DMS79 treated with DMSO at 0.1 percent for 48 hours (cell line): ENCODE results near the gene MICALL2.
A peak's percentile ranks its signal among the peaks of the same experiment; 100 is the strongest.

Experiments used
- DNase-seq: peaks from one replicate; lab custom pipeline; 2025; lab: John Stamatoyannopoulos, UW

Gene MICALL2

GRCh38 chr7:1415389-1415990, 43.8 kb downstream of the MICALL2 start:
- DNase-seq = no peak

- no peak for DNase-seq
Observed at GRCh38 chr7:1413936-1414639, 45.2 kb downstream of the MICALL2 start.

- peak; percentile 76 for DNase-seq
Observed at GRCh38 chr7:1412322-1413261, 46.7 kb downstream of the MICALL2 start.

DNA sequence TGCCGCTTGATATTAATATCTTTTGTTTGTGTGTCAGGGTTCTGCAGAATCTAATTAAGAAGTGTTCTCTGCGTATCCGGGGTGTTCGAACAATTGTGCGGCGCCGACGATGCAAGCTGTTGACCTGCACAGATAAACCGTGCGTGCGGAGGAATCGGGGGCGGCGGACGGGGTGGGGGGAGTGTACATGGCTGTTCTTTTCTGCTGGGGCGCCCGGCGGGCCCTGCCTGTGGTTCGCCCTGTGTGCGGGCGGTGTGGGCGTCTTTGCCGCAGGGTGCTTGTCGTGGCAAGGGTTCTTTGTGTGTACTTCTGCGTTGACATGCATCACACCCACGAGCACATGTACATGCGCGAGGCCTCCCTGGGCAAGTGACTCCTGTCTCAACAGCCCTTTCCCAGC, 47.9 kb downstream of the MICALL2 start:
- DNase-seq = no peak

GRCh38 chr7:1410992-1411391, 48.3 kb downstream of the MICALL2 start:
- DNase-seq = no peak

DNA sequence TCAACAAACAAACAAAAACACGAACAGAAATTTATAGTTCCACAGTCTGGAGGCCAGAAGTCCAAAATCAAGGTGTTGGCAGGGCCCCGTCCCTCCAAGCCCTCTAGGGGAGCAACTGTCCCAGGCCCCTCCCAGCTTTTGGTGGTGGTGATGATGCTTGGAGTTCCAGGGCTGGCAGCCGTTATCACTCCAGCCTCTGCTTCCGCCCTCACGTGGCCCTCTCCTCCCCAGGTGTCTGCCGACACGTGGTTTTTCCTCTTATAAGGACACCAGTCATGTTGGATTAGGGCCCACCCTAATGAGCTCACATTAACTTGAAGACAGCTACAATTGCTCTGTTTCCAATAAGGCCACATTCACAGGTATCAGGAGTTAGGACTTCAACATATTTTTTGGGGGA, 49.7 kb downstream of the MICALL2 start:
- DNase-seq = no peak

DNA sequence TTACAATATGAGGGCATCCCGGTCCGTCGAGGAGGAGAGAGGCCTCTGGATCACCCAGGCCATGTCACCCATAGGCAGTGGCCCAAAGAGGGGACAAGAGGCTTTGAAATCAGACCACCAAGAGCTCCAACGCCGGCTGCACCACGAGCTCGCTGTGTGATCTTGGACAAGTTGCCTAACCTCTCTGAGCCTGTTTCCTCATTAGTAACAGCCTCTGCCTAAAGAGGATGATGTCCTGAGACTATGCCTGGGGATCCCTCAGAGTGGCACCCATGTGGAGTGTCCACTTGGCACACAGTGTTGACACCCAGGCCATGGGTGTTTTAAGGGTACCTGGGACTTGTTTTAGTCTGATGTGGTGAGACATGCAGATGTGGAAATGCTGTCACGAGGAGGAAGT, 50.8 kb downstream of the MICALL2 start:
- DNase-seq = no peak

GRCh38 chr7:1407892-1408291, 51.4 kb downstream of the MICALL2 start:
- DNase-seq = no peak

DNA sequence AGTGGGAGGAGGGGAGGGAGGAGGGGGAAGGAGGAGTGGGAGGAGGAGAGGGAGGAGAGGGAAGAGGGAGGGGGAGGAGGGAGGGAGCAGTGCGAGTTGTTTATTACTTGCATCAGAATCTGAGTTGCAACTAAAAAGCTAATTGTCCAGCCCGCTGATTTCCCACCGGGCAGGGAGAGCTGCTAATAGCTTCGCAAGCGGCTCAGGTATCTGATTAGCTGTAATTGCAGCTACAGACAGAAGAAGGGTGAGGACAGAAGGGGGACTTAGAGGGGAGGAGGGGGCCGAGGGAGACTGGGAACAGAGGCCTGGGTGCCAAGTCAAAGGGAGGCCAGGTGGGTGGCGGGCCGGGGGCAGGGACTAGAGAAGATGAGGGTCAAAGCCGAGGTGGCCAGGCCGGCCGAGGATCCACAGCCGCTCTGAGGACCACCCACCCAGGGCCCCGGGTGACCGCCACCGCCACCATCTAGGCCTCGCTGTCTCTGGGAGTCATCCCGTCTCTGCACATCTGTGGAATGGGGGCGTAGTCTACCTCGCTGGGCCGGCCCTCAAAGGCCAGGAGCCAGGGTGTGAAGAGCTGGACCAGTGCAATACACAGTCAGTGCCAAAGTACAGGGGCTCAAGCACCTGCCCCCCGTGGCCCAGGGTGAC, 54.2 kb downstream of the MICALL2 start:
- DNase-seq = no peak

DNA sequence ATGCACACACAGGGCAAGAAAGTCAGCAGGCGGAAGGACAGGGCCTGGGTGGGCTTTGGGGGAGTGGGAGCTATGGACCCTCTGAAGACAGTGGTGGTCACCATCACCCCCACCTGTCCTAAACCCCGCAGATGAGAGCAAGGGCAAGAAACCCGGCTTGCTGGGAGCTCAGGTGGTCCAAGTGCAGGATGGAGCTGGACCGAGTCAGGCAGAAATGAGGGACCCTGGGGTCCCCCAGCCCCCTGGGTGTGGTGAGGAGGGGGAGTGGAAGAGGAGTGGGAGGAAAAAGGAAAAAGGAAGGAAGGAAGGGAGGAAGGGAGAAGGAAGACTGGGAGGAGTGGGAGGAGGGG, 54.8 kb downstream of the MICALL2 start:
- DNase-seq = no peak

DNA sequence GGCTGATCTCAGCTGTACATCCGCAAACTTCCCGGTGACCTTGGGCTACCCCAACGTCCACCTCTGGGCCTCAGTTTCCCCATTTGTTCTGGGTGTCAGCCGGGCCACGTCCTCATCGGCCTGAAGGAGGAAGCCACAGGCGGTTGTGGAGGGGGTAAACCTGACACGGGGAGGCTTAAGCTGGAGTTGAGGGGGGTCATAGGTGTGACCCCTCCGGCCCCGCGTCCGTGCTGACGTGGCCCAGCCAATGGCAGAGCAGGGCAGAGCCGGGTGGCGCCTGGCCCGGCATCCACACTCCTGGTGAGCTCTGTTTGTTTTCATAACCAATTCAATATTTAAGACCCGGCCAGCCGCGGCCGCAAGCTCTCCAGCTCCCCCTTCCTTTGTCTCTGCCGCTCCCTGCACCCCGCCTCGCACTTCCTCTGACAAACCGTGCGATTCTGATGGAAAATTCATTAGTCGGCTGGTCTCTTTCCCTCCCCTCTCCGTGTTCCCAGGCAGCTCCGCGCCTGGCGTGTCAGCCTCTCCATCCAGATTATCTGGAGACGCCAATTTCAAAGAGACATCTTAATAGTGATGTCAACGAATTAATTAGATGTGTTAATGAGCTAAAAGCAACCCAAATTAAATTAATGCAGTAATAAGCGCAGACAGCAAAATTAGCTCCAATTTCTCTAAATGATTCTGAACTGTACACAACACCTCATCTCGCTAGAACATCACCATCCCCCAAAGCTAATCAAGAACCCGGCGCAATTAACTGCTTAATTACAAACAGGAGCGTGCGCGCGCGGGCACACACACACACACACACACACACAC, 55.4 kb downstream of the MICALL2 start:
- peak; percentile 81 for DNase-seq

GRCh38 chr7:1402791-1403637, 56.3 kb downstream of the MICALL2 start:
- no peak for DNase-seq

DNA sequence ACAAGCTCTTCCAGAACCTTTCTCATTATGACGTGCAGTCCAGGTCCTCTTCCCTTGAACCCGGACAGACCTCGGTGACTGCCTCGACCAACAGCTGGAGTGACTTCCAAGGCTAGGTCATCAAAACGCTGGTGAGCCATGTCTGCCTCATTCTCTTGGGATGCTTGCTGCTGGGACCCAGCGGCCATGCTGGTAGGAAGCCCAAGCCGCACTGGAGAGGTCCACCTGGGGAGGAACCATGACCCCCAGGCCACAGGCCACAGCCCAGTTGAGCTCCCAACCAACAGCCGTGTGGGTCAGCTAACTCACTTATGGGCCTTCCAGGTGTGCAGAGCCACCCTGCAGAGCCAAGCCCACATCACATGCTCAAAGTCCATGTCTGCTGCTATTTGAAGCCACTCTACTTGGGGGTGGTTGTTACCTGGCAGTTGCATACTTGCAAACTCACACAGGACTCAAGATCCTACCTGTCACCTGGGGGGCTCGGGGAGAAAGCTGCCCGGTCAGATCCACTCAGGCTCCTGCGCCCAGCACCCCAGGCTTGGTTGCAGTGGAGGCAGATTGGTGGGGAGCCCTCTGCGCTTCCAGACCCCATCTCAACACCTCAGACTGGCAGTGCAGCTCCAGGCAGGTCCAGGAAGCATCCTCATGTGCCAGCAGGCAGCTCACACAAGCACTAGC, 57.0 kb downstream of the MICALL2 start:
- no peak for DNase-seq

GRCh38 chr7:1401011-1401410, 58.3 kb downstream of the MICALL2 start:
- DNase-seq = no peak

- no peak for DNase-seq
Observed at GRCh38 chr7:1400371-1400770, 58.9 kb downstream of the MICALL2 start.

GRCh38 chr7:1397491-1398327, 61.6 kb downstream of the MICALL2 start:
- no peak for DNase-seq

- no peak for DNase-seq
Observed at GRCh38 chr7:1396195-1396594, 63.1 kb downstream of the MICALL2 start.

DNA sequence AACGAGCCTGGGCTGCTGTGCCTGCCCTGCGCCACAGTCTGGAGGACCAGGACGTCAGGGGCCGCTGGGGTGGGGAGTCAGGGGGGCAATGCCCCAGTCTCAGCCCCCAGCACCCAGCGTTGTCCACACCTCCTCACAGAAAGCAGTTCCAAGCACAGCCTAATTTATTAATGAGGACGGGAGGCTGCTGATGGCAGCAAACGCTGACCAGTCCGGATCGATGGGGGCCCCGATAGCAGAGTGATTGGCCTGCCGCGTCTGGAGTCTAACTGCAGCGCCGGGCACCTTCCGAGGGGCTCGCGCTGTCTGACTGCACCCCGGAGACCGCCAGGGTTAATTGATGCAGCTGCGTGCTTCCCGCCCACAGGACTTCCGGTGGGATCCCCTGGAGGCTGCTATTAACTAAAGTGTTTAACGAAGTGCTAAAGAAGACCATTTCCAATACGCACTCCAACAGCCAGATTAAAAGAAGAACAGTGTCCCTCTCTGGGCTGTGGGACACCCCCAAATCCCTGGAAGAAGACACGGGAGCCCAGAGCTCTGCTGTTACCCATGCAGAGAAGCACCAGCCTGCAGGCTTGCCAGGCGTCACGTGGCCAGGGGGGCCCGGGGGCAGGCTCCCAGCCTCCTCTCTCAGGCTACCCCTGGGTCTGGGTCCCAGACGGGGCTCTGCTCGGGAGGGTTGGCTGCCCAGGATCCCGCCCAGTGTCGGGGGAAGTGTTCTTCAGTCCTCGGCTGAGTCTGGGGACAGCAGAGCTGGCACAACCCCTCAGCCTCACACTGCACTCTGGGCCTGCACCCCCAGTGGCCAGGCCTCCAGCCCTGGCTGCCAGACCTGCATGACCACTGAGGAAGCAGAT, 63.8 kb downstream of the MICALL2 start:
- no peak for DNase-seq
